Measurements from ENCODE around the gene NDUFAF2.
"Not testable (repeated sequence)": the region's sequence is repeated elsewhere in the genome, so short reads cannot be mapped to it uniquely, and the experiment has no call there.

Gene NDUFAF2

DNA sequence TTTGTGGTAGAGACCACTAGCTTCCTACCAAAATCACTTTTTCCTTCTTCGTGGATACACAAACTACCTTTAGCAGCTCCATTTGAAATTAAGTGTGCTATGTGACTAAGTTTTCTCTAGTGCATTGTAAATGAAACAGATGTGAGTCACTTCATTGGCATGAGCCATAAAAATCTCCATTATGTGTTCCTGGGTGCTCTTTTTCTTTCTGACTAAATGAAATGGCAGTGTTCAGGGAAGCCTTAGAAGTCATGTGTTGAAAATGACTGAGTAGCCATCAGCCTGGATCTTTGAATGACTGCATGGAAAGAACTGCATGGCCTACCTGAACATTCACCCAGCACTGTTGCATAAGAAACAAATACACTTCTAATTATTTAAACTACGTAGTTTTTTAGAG lies 107.9 kb downstream of the NDUFAF2 start:
- DNase-seq = no peak

DNA sequence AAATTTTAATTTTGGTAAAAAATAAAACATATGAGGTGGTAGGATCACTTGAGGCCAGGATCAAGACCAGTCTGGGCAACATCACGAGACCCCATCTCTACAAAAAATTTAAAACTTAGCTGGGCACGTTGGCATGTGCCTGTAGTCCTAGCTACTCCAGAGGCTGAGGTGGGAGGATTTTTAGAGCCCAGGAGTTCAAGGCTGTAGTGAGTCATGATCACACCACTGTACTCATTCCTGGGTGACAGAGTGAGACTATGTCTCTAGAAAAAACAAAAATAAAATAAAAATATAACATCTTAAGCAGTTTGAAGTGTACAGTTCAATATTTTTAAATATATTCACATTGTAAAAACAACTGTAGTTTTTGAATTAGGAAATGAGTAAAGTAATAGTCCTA lies 108.9 kb downstream of the NDUFAF2 start:
- no peak for DNase-seq

DNA sequence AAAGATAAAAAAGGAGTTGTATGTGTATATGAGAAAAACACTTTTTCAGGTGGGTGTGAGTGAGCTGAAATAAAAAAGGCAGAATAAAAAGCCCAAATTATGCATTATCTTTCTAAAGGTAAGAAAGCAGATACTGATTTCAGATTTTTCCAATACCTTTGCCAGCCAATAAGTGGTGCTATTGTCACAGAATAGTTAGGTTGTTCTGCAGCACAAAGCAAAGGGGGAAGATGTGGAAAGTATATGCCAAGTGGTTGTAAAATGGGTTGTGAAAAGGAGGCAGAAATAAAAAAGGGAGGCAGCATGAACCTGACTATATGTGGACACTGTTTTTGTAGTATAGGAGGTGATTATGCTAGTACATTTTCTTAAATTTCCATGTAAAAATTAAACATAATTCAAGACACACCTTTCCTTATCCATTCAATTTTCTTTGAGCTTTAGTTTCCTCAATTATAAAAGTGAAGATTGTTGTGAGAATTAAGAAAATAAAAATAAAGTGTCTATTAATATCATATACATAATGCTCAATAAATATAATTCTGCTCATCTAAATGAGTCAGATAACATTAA lies 110.5 kb downstream of the NDUFAF2 start:
- no peak for DNase-seq

DNA sequence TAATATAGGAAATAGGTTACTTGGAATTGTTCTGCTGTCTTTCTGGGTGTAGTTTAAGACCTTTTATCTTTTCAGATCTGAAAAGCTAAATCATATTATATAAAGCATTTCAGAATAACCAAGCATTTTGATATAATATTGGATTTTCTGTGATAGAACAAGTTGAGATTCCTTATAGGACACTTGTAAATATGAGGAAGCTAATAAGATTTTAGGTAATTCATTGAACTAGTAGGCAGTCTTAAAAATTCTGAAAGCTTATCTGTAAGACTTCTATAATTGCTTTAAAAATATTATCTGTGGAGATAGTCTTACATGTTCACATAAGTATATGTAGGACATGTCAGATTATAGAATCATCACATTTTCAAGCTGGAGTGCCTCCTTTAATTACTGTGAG lies 114.5 kb downstream of the NDUFAF2 start:
- no peak for DNase-seq

DNA sequence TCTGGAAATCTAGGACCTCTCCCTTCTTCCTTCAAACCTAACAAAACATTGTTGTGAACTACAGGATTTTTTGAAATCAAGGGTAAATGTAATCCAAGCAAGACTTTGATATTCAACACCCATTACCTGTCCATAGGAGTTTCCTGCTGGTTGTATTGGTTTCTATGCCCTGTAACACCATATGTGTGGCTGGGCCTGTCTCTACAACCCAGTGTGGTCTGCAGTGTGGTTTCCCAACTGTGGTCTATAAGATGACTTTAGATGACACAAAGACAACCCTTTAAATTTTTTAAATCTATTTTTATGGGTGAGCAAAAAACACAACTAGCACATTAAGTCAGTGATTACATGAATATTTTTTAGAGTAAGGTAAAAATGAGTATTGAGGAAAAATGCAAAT lies 124.1 kb downstream of the NDUFAF2 start:
- DNase-seq = no peak

DNA sequence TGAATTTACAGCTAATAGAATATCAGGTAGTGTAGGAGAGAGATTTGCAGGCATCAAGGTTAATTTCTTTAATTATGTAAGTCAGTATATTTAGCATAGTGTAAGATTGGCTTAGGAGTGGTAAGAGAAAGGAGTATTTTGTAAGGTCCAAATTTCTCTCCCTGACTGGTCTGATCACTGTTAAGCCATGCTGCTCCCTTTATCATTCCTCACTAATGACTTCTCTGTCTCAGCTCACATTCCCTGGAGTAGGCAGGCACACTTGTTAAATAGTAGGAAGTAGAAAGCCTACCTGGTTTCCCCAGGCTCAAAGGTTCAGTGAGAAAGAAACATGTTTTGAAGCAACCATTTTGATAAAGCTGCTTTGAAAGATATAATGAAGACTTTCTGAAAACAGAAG lies 126.5 kb downstream of the NDUFAF2 start:
- DNase-seq = no peak

DNA sequence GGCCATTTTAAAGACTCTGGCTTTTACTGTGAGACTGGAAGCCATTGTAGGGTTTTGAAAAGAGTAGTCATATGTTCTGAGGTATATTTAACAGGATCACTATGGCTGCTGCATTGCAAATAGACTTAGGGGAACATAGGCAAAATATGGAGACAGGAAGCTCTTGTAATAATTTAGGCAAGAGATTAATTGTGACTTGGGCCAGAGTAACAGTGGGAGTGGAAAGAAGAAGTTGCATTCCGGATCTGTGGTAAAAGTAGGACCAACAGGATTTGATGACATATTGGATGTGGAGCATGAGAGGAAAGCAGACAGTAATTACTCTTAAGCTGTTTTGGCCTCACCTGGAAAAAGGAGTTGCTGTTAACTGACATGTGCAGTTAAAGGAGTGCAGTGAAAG lies 131.6 kb downstream of the NDUFAF2 start:
- DNase-seq = no peak

DNA sequence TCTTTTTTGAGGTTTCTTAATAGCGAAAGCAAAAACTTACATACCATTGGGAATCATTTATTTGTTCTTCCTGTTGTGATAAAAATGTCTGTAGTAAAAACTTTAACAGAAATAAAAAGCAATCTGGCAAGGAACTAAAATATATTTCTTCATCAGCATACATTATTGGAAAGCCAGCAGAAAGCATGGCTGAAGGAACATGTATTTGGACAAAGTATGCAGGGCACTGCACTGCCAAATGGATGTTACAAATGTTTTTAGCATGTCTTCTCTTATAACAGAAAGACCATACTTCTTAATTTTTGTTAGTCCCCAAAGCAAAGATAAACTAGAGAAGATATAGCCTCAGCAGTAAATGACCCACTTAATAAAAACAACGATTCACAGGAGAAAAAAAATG lies 136.7 kb downstream of the NDUFAF2 start:
- DNase-seq = no peak

DNA sequence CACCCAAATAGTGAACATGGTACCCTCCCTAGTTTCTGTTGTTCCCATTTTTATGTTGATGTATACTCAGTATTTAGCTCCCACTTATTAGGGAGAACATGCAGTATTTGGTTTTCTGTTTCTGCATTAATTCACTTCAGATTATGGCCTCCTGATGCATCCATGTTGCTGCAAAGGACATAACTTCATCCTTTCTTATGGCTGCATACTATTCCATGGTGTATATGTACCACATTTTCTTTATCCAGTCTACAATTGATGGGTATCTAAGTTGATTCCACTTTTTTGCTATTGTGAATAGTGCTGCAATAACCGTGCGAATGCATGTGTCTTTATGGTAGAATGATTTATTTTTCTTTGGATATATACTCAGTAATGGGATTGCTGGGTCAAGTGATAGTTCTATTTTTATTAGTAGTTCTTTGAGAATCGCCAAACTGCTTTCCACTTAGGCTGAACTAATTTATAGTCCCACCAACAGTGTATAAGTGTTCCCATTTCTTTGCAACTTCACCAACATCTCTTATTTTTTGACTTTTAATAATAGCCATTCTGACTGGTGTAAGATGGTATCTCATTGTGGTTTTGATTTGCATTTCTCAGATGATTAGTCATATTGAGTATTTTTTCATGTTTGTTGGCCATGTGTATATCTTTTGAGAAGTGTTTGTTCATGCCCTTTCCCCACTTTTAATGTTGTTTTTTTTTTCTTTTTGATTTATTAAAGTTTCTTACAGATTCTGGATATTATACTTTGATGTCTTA lies 137.7 kb downstream of the NDUFAF2 start:
- DNase-seq = no peak

DNA sequence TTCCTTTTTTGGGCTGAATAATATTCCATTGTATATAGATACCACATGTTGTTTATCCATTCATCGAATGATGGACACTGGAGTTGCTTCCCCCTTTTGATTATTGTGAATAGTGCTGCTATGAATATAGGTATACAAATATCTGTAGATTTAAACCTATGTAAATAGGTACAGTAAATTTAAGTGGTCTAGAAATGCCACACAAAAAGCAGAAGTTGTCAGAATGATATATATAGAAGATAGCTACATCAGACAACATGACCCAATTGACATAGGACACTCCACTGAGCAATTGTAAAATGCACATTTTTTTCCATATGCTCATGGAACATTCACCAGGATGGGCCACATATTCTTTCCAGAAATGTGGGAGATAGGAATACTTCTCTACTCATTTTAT lies 139.7 kb downstream of the NDUFAF2 start:
- no peak for DNase-seq

DNA sequence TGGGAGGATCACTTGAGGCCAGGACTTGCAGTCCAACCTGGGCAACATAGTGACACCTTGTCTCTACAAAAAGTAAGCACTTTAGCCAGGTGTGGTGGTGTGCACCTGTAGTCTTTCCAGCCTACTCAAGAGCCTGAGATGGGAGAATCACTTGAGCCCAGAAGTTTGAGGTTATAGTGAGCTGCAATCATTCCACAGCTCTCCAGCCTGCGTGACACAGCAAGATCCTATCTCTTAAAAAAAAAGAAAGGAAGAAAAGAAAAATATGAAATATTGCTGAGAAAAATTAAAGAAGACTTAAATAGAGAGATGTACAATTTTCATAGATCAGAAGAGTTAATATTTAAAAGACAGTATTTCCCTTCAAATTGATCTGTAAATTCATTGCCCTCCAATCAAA lies 140.9 kb downstream of the NDUFAF2 start:
- DNase-seq = no peak

DNA sequence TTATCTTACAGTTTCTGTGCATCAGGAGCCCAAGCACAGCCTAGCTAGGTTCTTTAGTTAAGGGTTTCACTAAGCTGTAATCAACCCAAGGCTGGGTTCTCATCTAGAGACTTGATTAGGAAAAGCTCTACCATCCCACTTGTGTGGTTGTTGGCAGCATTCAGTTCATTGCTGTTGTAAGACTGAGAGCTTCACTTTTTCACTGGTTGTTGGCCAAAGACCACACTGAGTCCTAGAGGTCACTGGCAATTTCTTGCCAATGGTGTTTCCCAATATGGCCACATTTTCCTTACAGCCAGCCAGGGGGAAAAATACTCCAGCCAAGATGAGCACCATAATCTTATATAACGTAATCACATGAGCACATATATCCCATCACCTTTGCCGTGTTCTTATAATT lies 142.9 kb downstream of the NDUFAF2 start:
- DNase-seq = no peak

DNA sequence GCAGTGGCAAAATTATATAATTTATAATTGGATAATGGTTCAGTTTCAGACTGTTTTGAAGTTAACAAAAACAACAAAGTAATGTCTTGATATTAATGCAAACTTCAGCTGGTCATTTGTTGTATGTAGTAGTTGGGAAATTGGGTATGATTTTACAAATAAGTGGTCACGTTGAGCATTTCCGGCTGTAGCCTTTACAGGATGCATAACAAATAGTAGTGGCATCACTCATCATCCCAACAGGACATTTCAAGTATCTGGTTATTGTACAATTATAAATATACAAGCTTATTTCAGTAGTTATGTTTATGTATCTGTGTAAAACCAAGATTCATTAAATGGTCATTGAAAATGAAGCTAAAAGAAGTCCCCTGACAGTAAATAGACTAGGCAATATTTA lies 144.3 kb downstream of the NDUFAF2 start:
- DNase-seq = no peak

DNA sequence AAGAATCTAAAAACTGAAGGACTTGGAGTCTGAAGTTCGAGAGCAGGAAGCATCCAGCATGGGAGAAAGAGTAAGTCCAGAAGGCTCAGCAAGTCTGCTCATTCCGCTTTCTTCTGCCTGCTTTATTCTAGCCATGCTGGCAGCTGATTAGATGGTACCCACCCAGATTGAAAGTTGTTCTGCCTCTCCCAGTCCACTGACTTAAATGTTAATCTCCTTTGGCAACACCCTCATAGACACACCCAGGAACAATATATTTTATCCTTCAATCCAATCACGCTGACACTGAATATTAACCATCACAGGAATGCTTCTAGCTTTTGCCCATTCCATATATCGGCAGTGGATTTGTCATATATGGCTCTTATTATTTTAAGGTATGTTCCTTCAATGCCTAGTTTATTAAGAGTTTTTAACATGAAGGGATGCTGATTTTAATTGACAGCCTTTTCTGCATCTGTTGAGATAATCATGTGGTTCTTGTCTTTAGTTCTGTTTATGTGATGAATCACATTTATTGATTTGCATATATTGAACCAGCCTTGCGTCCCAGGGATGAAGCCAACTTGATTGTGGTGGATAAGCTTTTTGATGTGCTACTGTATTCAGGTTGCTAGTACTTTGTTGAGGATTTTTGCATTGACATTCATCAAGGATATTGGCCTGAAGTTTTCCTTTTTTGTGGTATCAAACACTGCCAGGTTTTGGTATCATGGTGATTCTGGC lies 148.2 kb downstream of the NDUFAF2 start:
- not testable (repeated sequence) for DNase-seq

DNA sequence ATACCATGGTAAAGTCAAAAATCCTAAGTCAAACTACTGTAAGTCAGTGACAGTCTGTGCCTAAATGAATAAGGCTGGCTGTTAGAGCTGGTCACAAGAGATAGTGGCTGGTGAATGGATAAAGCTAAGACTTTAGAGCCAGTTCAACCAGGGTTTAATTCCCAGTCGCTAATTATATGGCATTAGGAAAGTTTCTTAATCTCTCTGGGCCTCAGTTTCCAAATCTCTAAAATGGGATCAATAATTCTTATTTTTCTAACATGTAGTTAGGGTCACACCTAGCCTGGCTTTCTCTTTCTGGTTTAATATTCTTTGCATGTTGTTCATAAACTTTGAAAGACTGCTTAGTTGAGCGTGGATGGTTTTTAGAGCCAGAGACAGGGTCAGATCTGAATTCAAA lies 152.5 kb downstream of the NDUFAF2 start:
- no peak for DNase-seq

DNA sequence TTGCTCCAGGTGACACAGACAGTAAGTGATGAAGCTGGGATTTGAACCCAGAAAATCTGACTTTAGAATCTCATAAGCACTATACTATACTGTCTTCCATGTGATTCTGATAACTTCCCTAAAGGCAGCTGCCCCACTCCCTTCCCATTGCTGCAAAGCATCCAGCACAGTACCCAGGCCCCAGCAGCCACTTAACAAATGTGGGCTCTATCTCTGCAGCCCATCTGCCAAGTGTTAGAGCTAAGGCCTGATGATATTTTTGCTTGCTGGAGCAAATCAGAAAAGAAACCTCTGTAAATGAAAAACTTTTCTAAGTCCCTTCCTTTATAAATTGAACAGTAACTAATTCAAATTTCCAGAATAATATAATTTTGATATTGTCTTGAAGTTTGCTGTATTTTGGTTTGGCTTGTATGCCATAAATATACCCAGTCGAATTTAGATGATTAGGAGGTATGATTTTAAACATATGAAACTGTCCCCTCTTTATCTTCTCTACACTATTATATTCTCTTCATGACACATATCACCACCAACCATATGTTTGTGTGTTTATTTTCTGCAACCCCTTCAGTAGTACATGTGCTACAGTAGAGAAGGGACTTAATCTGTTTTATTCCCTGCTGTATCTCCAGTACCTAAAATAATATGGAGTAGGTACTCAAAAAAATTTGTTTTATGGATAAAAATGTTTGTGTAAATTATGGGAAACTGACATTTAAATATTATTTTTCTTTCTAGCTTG lies 153.4 kb downstream of the NDUFAF2 start:
- DNase-seq = no peak

DNA sequence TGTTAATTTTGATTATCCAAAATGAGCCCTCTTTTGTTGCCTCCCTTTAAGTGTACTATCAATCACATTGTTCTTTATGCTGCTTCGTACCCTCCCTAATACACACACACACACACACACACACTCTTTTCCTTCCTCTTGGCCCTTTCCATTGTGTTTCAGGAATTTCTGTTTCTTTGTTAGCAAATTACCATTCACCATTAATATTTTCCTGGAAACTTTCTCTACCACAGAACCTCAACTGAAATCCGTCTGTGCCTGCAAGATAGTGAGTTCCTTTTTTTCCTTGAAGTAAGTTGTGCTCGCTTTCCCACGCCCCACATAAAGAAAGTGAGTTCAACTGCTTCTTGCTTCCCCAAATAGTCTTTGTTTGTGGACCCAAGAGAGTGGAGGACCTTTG lies 155.4 kb downstream of the NDUFAF2 start:
- DNase-seq = no peak

DNA sequence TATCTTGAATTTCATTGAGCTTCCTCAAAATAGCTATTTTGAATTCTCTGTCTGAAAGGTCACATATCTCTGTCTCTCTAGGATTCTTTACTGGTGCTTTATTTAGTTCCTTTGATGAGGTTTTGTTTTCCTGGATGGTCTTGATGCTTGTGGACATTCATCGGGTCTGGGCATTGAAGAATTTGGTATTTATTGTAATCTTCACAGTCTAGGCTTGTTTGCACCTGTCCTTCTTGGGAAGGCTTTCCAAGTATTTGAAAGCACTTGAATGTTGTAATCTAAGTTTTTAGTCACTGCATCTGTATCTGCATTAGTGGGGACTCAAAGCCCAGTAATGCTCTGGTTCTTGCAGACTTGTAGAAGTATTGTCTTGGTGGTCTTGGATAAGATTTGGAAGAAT lies 169.4 kb downstream of the NDUFAF2 start:
- no peak for DNase-seq

DNA sequence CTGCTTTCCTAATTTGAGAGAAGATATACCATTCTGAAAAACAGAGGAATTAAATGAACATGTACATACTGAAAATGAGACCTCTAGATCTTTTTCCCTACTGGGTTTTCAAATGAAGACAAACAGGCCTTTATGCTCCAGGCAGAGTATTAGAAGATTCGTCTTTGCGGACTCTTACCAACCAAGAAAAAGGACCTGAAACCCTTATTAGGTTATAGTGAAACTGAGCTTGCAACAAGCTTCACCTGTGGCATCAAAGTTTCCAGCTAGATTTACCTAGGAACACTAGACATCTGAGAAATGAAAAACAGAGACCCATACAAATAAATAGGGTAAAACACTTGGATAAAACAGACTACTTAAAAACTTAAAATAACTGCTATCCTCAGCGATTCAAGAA lies 171.0 kb downstream of the NDUFAF2 start:
- DNase-seq = no peak

DNA sequence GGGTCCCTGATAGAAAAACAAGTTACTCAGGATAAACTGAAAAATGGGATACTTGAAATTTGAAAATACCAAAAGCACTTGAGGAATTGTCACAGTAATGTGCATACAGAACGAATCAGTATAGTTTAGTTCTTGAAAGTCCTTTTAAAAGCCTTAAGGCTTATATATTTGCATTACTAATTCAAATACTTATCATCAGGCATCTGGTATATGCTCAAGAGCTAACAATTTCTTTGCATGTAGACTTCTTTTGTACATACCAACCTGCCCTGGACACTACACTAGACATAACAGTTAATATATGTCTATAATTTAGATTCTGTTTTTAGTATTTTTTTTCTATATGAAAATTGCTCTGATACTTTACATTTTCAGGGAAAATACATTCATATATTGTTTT lies 174.1 kb downstream of the NDUFAF2 start:
- no peak for DNase-seq

DNA sequence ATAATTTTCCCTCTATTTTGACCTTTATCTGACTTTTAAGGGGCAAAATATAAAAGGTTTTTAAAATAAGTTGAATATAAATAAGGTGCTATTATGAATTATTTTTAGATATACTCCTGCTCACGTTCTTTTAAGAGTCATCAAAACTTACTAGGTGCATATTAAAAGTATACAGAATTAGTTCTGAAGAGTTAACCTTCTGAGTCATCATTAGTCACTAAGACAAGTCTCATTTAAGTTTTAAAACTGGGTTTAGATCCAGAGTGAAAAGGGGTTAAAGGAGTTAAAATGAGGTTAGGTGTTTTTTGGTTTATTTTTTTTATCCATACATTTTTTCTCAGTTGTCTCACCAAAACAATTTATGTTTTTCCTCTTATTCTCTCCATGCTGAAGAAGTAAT lies 175.5 kb downstream of the NDUFAF2 start:
- no peak for DNase-seq

DNA sequence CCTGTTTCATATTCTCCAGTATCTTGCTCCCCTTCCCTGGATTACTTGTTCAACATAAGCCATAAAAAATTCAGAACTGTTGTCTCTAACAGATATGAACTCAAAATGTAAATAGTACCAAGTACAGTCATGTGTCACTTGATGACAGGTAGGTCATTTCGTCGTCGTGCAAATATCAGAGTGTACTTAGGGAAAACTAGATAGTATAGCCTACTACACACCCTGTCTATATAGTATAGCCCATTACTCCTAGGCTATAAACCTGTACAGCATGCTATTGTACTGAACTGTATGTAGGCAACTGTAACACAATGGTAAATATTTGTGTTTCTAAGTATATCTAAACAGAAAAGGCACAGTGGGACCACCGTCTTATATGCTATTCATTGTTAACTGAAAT lies 178.1 kb downstream of the NDUFAF2 start:
- no peak for DNase-seq

DNA sequence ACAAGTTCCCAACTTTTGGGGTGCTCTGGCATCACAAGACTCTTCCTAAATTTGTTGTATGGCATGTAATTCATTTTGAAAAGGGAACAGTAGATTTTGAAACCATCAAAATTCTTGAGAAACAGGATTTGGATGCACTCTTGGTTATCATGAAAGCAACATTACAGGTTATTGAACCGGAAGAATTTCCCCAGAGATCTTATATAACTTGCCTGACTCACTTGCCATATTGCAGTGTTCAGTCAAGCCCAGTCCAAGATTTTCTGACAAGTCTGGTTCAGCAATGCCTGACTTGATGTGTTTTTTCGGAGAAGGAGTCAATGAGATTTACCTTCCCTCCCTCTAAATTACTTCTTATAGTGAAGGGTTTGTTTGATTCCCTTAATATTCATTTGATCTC lies 185.3 kb downstream of the NDUFAF2 start:
- no peak for DNase-seq

DNA sequence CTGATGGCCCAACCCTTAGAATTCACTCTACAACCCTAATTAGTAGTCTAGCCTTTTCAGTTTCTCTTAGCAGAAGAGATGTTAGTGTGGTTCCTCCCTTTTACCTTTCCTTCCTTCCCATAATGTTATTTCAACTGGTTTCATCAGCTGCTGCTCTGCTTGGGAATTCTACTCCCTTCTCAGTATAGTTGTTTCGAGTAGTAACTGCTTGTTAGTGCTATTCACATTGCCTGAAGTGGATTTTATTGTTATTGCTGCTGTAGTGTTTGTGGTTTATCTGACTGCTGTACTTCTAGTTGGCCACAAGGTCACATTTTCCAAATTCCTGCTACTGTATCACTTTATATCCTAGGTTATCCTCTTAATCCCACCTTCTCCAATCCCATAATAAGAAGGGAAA lies 187.6 kb downstream of the NDUFAF2 start:
- DNase-seq = no peak

All from activated CD8-positive, alpha-beta memory T cell treated with anti-CD3 and anti-CD28 coated beads for 24 hours (primary cell).